GM12875 (cell line): ENCODE data around the gene ARL6.

ENCODE experiments used
- H3K4me3 ChIP-seq: one replicate; pipeline ENCODE4 v1.5.1; 2011; ENCODE audit warnings: low read depth, low read length, control low read depth
- TF ChIP-seq, protein P1 (sequence below): IDR thresholded peaks from 2 replicates; pipeline ENCODE4 v1.5.1; 2011; ENCODE audit warnings: low read depth, mild to moderate bottlenecking, control low read depth, inconsistent platforms, low read length, moderate library complexity, borderline replicate concordance; ENCODE audit not compliant: insufficient read depth

Gene ARL6

DNA sequence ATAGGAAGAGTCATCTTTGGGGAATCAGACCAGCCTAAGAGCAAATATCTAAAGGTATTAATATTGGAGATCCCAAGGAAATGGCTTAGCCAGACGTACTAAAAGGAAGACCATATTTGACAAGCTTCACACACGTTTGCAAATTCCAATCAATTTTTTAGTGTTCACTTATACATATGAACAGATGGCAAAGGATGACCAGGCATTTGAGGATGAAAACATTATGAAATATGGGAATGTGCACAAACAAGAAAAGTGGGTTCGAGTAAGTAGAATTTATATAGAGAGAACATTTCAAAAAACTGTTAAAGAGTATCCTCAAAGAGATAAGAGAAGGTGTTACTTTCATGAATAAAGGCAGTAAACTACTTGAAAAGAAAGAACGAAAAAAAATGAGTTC lies 31.4 kb downstream of the ARL6 start:
- TF ChIP-seq, protein P1, sequence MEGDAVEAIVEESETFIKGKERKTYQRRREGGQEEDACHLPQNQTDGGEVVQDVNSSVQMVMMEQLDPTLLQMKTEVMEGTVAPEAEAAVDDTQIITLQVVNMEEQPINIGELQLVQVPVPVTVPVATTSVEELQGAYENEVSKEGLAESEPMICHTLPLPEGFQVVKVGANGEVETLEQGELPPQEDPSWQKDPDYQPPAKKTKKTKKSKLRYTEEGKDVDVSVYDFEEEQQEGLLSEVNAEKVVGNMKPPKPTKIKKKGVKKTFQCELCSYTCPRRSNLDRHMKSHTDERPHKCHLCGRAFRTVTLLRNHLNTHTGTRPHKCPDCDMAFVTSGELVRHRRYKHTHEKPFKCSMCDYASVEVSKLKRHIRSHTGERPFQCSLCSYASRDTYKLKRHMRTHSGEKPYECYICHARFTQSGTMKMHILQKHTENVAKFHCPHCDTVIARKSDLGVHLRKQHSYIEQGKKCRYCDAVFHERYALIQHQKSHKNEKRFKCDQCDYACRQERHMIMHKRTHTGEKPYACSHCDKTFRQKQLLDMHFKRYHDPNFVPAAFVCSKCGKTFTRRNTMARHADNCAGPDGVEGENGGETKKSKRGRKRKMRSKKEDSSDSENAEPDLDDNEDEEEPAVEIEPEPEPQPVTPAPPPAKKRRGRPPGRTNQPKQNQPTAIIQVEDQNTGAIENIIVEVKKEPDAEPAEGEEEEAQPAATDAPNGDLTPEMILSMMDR: no peak
- H3K4me3 ChIP-seq: no peak overlapping the region

GRCh38 chr3:97804471-97804870 lies 39.9 kb downstream of the ARL6 start:
- TF ChIP-seq, protein P1: no peak
- no peak overlapping the region for H3K4me3 ChIP-seq

- H3K4me3 ChIP-seq: no peak overlapping the region
- TF ChIP-seq, protein P1: no peak
Observed at GRCh38 chr3:97810779-97811390, 46.3 kb downstream of the ARL6 start.

DNA sequence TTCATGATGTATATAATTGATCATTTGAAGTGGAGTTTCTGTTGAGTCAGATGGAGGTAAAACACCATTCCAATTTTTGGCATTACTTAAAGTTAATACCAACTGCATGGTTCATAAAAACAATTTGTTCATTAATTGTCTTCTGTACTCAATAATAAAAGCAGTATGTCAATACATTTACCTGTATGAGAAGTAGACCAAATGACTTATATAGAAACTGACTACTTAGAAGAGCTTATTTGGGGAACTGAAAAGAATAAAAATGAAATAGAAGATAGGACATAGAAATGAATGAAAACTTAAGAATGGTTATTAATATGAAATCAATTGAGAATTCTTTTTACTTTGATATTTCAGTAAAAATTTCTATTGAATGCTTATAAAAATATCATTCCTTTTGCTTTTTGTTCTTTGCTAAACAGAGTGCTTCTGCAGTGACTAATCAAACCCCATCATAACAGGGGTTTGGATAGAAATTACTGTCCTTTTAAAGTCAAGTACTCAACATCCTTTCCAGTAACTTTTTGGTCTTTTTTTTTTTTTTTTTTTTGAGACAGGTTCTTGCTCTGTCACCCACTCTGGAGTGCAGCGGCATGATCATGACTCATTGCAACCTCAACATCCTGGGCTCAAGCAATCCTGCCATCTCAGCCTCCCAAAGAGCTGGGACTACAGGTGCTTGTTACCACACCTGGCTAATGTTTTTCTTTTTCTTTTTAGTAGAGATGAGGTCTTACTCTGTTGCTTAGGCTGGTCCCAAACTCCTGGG lies 50.8 kb downstream of the ARL6 start:
- TF ChIP-seq, protein P1: no peak
- no peak overlapping the region for H3K4me3 ChIP-seq

DNA sequence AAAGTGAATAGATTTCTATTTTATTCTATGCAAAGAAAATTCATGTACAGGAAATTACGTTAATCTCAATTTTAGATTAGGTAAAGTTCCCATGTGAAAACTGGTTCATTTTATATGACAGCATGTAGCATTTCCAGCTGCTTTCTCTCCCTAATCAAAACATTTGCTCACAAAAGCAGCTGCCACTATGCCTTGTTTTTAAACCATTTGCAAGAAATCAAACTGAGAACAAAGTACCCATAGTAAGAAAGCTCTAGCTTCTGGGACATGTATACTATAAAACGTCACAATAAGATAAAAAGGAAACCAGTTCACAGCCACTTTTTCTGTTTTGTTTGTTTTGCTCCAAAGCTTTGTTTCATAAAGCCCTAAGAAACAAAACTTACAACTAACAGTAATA lies 52.3 kb downstream of the ARL6 start:
- TF ChIP-seq, protein P1: no peak
- no peak overlapping the region for H3K4me3 ChIP-seq

- no peak overlapping the region for H3K4me3 ChIP-seq
- TF ChIP-seq, protein P1: no peak
Observed at GRCh38 chr3:97817965-97818364, 53.4 kb downstream of the ARL6 start.

DNA sequence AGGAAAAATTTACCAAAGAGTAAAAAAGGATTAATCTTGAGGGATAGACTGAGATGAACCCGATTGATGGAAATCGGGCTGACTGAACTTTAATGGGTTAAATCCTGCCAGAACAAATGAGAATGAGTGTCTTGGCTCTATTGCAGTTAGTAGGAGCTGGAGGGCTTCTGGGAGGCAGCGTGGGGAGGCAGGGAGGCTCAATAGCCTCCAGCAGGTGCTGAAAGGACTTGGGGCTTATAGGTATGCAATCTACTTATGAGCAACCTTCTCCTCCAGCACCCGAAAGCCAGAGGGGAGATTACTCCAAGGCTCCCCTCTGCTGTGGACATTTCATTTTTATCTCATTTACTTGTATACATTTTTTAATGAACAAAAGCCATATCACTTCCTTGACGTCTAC lies 56.2 kb downstream of the ARL6 start:
- H3K4me3 ChIP-seq: no peak overlapping the region
- TF ChIP-seq, protein P1: no peak
